ENCODE results near the gene ST13.

- TF ChIP-seq EZH2phosphoT487 (IDR thresholded peaks at IDR 0.05; ENCODE audit: borderline replicate concordance) = no peak
- TF ChIP-seq POLR2A (IDR thresholded peaks at IDR 0.05; ENCODE audit: borderline replicate concordance, extremely low read depth, insufficient read depth, insufficient read length) = peak; percentile 42
- TF ChIP-seq REST (IDR thresholded peaks at IDR 0.05; ENCODE audit: low read depth) = no peak
- TF ChIP-seq, protein P1, sequence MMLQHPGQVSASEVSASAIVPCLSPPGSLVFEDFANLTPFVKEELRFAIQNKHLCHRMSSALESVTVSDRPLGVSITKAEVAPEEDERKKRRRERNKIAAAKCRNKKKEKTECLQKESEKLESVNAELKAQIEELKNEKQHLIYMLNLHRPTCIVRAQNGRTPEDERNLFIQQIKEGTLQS (IDR thresholded peaks at IDR 0.05) = no peak
- TF ChIP-seq, protein P2, sequence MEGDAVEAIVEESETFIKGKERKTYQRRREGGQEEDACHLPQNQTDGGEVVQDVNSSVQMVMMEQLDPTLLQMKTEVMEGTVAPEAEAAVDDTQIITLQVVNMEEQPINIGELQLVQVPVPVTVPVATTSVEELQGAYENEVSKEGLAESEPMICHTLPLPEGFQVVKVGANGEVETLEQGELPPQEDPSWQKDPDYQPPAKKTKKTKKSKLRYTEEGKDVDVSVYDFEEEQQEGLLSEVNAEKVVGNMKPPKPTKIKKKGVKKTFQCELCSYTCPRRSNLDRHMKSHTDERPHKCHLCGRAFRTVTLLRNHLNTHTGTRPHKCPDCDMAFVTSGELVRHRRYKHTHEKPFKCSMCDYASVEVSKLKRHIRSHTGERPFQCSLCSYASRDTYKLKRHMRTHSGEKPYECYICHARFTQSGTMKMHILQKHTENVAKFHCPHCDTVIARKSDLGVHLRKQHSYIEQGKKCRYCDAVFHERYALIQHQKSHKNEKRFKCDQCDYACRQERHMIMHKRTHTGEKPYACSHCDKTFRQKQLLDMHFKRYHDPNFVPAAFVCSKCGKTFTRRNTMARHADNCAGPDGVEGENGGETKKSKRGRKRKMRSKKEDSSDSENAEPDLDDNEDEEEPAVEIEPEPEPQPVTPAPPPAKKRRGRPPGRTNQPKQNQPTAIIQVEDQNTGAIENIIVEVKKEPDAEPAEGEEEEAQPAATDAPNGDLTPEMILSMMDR (IDR thresholded peaks at IDR 0.05 in 2 of 3, conservative IDR thresholded peaks at IDR 0.05 in 1 of 3; ENCODE audit: borderline replicate concordance in 1 of 3, insufficient read depth in 1 of 3, low read depth in 2 of 3, low read length in 2 of 3) = peak in 2 of 3 experiments; percentile 37 to 44; a peak in 4 of 6 replicates
- TF ChIP-seq SRF (IDR thresholded peaks at IDR 0.05; ENCODE audit: low read depth) = no peak
- TF ChIP-seq RAD21 (IDR thresholded peaks at IDR 0.05; ENCODE audit: low read depth) = no peak
- TF ChIP-seq EZH2 (IDR thresholded peaks at IDR 0.05) = no peak
- no peak for TF ChIP-seq JUND (IDR thresholded peaks at IDR 0.05)
- TF ChIP-seq ZNF274 (IDR thresholded peaks at IDR 0.05; ENCODE audit: low read depth, low read length) = no peak
These were observed 37.5 kb downstream of the ST13 start, which contains the start of gene SLC25A17 for GRCh38 chr22:40818747-40819598.

All from HCT116 (cell line).